GM12878 (cell line): ENCODE measurements around the gene PINLYP. TPM values are rescaled to one million over a fixed set of nuclear protein-coding genes. Genes with fewer than 3 reads are reported as not detected.

Experiments used
- ATF3 ChIP-seq: IDR thresholded peaks from 2 replicates; pipeline ENCODE4 v1.6.1; 2011; ENCODE audit warnings: low read depth, mild to moderate bottlenecking, low read length, moderate library complexity, borderline replicate concordance; ENCODE audit errors: extremely low read depth
- BMI1 ChIP-seq: fragments of 450-650 bp; IDR thresholded peaks from 2 replicates; pipeline ENCODE4 v1.6.1; 2016; ENCODE audit warnings: mild to moderate bottlenecking, moderate library complexity, borderline replicate concordance
- DPF2 ChIP-seq: fragments of 450-650 bp; IDR thresholded peaks from 2 replicates; pipeline ENCODE4 v1.6.1; 2017; ENCODE audit warnings: mild to moderate bottlenecking
- EGR1 ChIP-seq, 2 experiments: IDR thresholded peaks; 1 replicate in 1 of 2; 2 replicates in 1 of 2; pipeline ENCODE4 v1.6.1; 2011 to 2012; ENCODE audit warnings: low read depth in 2 of 2, low read length in 2 of 2, borderline replicate concordance in 1 of 2, mild to moderate bottlenecking in 1 of 2, moderate library complexity in 1 of 2
- GABPA ChIP-seq: IDR thresholded peaks from 2 replicates; pipeline ENCODE4 v1.6.1; 2014; ENCODE audit warnings: antibody characterized with exemption, low read depth, mild to moderate bottlenecking, inconsistent platforms
- HDAC6 ChIP-seq: fragments of 200-600 bp; sonication (generic); IDR thresholded peaks from one replicate; pipeline ENCODE4 v1.8.0; 2017; ENCODE audit warnings: antibody characterized with exemption; ENCODE audit not compliant: unreplicated experiment
- IKZF1 ChIP-seq: fragments of 450-650 bp; conservative IDR thresholded peaks from 2 replicates; pipeline ENCODE4 v1.6.1; 2017; ENCODE audit warnings: antibody characterized with exemption, mild to moderate bottlenecking
- MEF2A ChIP-seq: IDR thresholded peaks from 2 replicates; pipeline ENCODE4 v1.6.1; 2011; ENCODE audit warnings: low read depth, mild to moderate bottlenecking, low read length, moderate library complexity; ENCODE audit not compliant: insufficient read depth
- MXI1 ChIP-seq: fragments of 150-350 bp; IDR thresholded peaks from 2 replicates; pipeline ENCODE4 v1.6.1; 2011; ENCODE audit warnings: low read depth, mild to moderate bottlenecking, inconsistent platforms, low read length, improper control_type of control experiment
- NBN ChIP-seq: fragments of 450-650 bp; IDR thresholded peaks from 2 replicates; pipeline ENCODE4 v1.6.1; 2016
- NR2F1 ChIP-seq: fragments of 450-650 bp; conservative IDR thresholded peaks from 2 replicates; pipeline ENCODE4 v1.6.1; 2017; ENCODE audit warnings: mild to moderate bottlenecking
- PAX8 ChIP-seq: fragments of 450-650 bp; IDR thresholded peaks from 2 replicates; pipeline ENCODE4 v1.6.1; 2017; ENCODE audit warnings: mild to moderate bottlenecking, moderate library complexity
- SIN3A ChIP-seq: IDR thresholded peaks from 2 replicates; pipeline ENCODE4 v1.6.1; 2012; ENCODE audit warnings: low read depth, low read length, improper control_type of control experiment
- SMARCA5 ChIP-seq: fragments of 450-650 bp; IDR thresholded peaks from 2 replicates; pipeline ENCODE4 v1.6.1; 2017; ENCODE audit warnings: mild to moderate bottlenecking
- SPI1 ChIP-seq: IDR thresholded peaks from 2 replicates; pipeline ENCODE4 v1.6.1; 2011; ENCODE audit warnings: low read depth, mild to moderate bottlenecking, low read length, moderate library complexity, borderline replicate concordance; ENCODE audit not compliant: insufficient read depth
- SREBF1 ChIP-seq: IDR thresholded peaks from 2 replicates; pipeline ENCODE4 v1.6.1; 2012; ENCODE audit warnings: mild to moderate bottlenecking, low read length
- STAT1 ChIP-seq: fragments of 450-650 bp; conservative IDR thresholded peaks from 2 replicates; pipeline ENCODE4 v1.6.1; 2014; ENCODE audit warnings: antibody characterized with exemption, mild to moderate bottlenecking
- SUZ12 ChIP-seq: fragments of 200-600 bp; sonication (generic); IDR thresholded peaks from one replicate; pipeline ENCODE4 v1.6.1; 2018; ENCODE audit warnings: antibody characterized with exemption, mild to moderate bottlenecking; ENCODE audit not compliant: unreplicated experiment
- TBL1XR1 ChIP-seq: IDR thresholded peaks from 2 replicates; pipeline ENCODE4 v1.6.1; 2012; ENCODE audit warnings: low read depth, low read length, improper control_type of control experiment
- TCF7 ChIP-seq: IDR thresholded peaks from 2 replicates; pipeline ENCODE4 v1.6.1; 2014; ENCODE audit warnings: antibody characterized with exemption, borderline replicate concordance
- ZBTB11 ChIP-seq: fragments of 450-650 bp; formaldehyde crosslinking; IDR thresholded peaks from 2 replicates; pipeline ENCODE4 v1.5.0; 2022; ENCODE audit warnings: mild to moderate bottlenecking, missing genetic modification characterization
- polyA plus RNA-seq, 11 experiments: library from polyadenylated mRNA; depleted of rRNA in 4 of 11; unstranded in 6 of 11; stranded (reverse) in 5 of 11; fragments of >200 nt; fragmentation: Nextera tagmentation in 4 of 11; fragmentation: Illumina TruSeq in 1 of 11; extraction: Ambion mirVana in 4 of 11; extraction: Trizol in 1 of 11; gene quantifications; 1 replicate in 1 of 11; 2 replicates in 10 of 11; pipeline versions ENCODE4 v1.2.1 to v1.2.3, GENCODE V29; 2011 to 2016; ENCODE audit warnings: inconsistent platforms in 2 of 11, missing spikeins in 2 of 11, low read depth in 1 of 11
- total RNA-seq, 4 experiments: library from RNA; depleted of rRNA in 3 of 4; stranded (reverse); fragments of >200 nt in 3 of 4; fragmentation: Illumina TruSeq in 1 of 4; extraction: Trizol in 1 of 4; gene quantifications; 2 replicates each; pipeline versions ENCODE4 v1.2.1 to v1.2.3, GENCODE V29; 2013 to 2021
- TF ChIP-seq, protein P1 (sequence below): fragments of 450-650 bp; IDR thresholded peaks from 2 replicates; pipeline ENCODE4 v1.6.1; 2016; ENCODE audit warnings: mild to moderate bottlenecking
- TF ChIP-seq, protein P2 (sequence below): fragments of 450-650 bp; IDR thresholded peaks from 2 replicates; pipeline ENCODE4 v1.6.1; 2018; ENCODE audit warnings: mild to moderate bottlenecking, low read depth, moderate library complexity; ENCODE audit not compliant: partially characterized antibody

Gene PINLYP
- total and polyA plus RNA-seq, 10 of the 15 experiments (the other 5 are each of a cell fraction or from before 2014, with no cell fraction given), result 1.0 to 26.9 (median 11.4) TPM

DNA sequence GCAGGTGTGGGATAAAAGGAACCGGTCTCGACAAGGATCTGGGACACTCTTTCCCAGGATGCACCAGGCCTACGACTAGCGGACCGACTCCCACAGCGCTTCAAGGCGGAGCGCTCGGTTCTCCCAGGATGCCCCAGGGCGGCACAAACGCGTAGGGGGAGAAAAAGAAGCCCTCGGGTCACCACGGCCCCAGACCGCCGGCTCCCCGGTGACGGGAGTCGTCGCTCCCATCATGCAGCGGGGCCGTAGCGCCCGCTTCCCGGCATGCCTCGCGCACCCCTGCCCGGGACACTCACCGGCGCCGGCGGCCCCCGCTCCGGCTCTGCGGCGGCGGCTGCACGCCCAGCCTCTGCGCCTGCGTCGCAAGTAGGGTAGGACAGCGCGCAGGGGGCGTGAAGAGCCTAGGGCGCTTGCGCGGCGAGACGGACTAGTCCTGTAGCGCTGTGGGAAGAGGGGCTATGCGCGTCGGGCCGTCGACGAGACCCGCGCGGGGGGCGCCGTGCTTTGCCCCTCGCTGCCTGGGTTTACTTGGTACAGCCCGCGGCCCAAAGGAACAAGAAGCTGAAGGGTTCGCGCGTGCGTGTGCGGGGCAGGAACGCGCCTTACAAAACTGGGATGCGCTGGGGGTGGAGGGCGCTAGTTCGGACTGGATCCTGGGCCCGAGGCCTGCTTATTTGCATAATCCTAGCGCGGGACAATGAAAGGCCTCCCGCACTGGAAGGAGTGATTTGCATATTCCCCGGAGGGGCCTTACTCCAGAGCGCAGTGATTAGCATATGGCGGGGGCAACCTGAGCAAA is 43.9 kb downstream of the PINLYP start, which contains the start of gene ZNF428 (continued):
- TF ChIP-seq, protein P1, sequence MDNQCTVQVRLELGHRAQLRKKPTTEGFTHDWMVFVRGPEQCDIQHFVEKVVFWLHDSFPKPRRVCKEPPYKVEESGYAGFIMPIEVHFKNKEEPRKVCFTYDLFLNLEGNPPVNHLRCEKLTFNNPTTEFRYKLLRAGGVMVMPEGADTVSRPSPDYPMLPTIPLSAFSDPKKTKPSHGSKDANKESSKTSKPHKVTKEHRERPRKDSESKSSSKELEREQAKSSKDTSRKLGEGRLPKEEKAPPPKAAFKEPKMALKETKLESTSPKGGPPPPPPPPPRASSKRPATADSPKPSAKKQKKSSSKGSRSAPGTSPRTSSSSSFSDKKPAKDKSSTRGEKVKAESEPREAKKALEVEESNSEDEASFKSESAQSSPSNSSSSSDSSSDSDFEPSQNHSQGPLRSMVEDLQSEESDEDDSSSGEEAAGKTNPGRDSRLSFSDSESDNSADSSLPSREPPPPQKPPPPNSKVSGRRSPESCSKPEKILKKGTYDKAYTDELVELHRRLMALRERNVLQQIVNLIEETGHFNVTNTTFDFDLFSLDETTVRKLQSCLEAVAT, result no peak
- no peak for TF ChIP-seq SREBF1
- no peak for TF ChIP-seq SUZ12
- TF ChIP-seq SPI1, result no peak
- TF ChIP-seq TCF7, result no peak
- no peak for TF ChIP-seq ATF3
- no peak for TF ChIP-seq HDAC6
- TF ChIP-seq NBN, result peak; percentile 60; the same call in 1 of the 2 replicates
- no peak for TF ChIP-seq GABPA
- TF ChIP-seq SMARCA5, result peak; percentile 77
- no peak for TF ChIP-seq MEF2A
- TF ChIP-seq STAT1, result peak; percentile 81; the same call in 1 of the 2 replicates
- peak; percentile 94 for TF ChIP-seq IKZF1
- TF ChIP-seq EGR1 (IDR thresholded peaks at IDR 0.05; ENCODE audit: borderline replicate concordance in 1 of 2, low read depth in 2 of 2, low read length in 2 of 2), result peak in 1 of 2 experiments; percentile 2; a peak in 1 of 3 replicates
- TF ChIP-seq TBL1XR1, result no peak
- no peak for TF ChIP-seq PAX8
- TF ChIP-seq, protein P2, sequence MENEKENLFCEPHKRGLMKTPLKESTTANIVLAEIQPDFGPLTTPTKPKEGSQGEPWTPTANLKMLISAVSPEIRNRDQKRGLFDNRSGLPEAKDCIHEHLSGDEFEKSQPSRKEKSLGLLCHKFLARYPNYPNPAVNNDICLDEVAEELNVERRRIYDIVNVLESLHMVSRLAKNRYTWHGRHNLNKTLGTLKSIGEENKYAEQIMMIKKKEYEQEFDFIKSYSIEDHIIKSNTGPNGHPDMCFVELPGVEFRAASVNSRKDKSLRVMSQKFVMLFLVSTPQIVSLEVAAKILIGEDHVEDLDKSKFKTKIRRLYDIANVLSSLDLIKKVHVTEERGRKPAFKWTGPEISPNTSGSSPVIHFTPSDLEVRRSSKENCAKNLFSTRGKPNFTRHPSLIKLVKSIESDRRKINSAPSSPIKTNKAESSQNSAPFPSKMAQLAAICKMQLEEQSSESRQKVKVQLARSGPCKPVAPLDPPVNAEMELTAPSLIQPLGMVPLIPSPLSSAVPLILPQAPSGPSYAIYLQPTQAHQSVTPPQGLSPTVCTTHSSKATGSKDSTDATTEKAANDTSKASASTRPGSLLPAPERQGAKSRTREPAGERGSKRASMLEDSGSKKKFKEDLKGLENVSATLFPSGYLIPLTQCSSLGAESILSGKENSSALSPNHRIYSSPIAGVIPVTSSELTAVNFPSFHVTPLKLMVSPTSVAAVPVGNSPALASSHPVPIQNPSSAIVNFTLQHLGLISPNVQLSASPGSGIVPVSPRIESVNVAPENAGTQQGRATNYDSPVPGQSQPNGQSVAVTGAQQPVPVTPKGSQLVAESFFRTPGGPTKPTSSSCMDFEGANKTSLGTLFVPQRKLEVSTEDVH, result no peak
- no peak for TF ChIP-seq BMI1
- no peak for TF ChIP-seq MXI1
- peak; percentile 80; the same call in 1 of the 2 replicates for TF ChIP-seq DPF2
- TF ChIP-seq SIN3A, result no peak
- TF ChIP-seq NR2F1, result peak; percentile 51; the same call in 1 of the 2 replicates
- no peak for TF ChIP-seq ZBTB11
